ENCODE measurements around the gene GCN1.

- TF ChIP-seq EZH2 (IDR thresholded peaks at IDR 0.05) = no peak
- no peak for TF ChIP-seq POLR2AphosphoS5 (IDR thresholded peaks at IDR 0.05; ENCODE audit: borderline replicate concordance, low read depth, low read length)
Measured at GRCh38 chr12:120222288-120222832, 27.8 kb upstream of the GCN1 start.

All from SK-N-MC (cell line).